Epithelial cell of proximal tubule (primary cell): ENCODE measurements around the gene PLXNA4. TPM values are rescaled to one million over a fixed set of nuclear protein-coding genes. Genes with fewer than 3 reads are reported as not detected.

Source experiments
- DNase-seq: peaks from one replicate; pipeline ENCODE4 v3.0.0-alpha.2; 2011; ENCODE audit warnings: low read depth
- H3K4me3 ChIP-seq: 2 replicates; pipeline ENCODE4 v1.5.1; 2011; ENCODE audit warnings: low read depth, mild to moderate bottlenecking, low read length
- total RNA-seq: library from RNA; depleted of rRNA; stranded (reverse); fragments of >200 nt; gene quantifications from 2 replicates; pipeline ENCODE4 v1.2.3, GENCODE V29; 2015
- TF ChIP-seq, protein P1 (sequence below): conservative IDR thresholded peaks from 2 replicates; pipeline ENCODE4 v1.5.1; 2012; ENCODE audit warnings: low read depth, mild to moderate bottlenecking, low read length

PLXNA4 gene
- total RNA-seq, 1 donor from 2014 or later: not detected

DNA sequence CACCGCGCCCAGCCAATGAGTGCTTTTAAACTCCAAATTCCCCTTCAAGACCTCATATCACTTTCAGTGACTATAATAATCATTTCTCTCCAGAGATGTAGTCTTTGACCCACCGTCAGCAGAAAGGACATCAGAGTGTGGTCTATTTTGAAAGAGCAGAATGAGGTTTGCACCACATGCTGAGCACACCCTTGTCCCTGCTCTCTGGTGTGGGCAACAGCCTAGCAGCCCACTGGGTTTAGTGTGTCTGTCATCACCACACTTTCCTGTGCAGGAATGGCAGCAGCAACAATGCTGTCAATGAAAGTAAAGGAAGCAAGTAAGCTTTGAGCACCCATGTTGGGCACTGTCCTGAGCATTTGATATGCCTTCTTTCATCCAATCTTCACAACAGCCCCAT lies 122.4 kb downstream of the PLXNA4 start:
- DNase-seq: no peak
- TF ChIP-seq, protein P1, sequence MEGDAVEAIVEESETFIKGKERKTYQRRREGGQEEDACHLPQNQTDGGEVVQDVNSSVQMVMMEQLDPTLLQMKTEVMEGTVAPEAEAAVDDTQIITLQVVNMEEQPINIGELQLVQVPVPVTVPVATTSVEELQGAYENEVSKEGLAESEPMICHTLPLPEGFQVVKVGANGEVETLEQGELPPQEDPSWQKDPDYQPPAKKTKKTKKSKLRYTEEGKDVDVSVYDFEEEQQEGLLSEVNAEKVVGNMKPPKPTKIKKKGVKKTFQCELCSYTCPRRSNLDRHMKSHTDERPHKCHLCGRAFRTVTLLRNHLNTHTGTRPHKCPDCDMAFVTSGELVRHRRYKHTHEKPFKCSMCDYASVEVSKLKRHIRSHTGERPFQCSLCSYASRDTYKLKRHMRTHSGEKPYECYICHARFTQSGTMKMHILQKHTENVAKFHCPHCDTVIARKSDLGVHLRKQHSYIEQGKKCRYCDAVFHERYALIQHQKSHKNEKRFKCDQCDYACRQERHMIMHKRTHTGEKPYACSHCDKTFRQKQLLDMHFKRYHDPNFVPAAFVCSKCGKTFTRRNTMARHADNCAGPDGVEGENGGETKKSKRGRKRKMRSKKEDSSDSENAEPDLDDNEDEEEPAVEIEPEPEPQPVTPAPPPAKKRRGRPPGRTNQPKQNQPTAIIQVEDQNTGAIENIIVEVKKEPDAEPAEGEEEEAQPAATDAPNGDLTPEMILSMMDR: no peak
- H3K4me3 ChIP-seq: no peak overlapping the region

DNA sequence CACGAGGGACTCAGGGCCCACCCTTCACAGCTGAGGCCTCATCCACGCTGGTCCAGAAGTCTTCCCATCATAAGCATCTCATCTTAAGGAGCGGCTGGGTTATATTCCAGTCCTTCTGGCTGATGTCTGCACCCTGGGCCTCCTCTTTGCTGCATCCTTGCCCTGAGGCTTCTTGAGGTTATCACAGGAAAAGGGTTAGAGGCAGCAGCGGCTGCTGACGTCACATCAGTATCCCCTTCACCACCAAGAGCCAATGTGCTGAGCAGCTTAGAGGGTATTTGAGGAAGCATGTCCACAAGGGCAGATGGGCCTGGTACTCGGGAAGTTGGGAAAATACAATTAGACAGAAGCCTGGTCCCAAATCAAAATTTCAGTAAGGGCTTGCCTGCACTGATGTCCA lies 125.1 kb downstream of the PLXNA4 start:
- TF ChIP-seq, protein P1: no peak
- no peak for DNase-seq
- no peak overlapping the region for H3K4me3 ChIP-seq

DNA sequence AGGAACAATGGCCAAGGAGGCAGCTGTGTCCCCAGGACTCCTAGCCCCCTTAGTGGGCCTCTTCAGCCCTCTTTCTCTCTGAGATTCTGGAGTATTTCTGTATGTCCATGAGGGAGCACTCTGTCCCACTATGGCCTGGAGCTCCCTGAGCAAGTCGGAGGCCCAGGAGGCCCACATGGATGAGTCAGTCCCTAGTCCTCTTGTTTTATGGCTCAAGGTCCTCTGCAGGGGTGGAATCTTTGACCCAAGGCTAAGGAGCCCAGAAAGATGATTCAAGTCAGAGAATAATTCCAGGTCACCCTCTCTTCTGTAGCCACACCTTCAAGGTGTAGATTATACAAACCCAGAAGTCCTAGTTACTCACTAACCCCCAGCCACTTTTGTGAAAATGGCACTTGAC lies 125.6 kb downstream of the PLXNA4 start:
- H3K4me3 ChIP-seq: no peak overlapping the region
- TF ChIP-seq, protein P1: no peak
- no peak for DNase-seq

DNA sequence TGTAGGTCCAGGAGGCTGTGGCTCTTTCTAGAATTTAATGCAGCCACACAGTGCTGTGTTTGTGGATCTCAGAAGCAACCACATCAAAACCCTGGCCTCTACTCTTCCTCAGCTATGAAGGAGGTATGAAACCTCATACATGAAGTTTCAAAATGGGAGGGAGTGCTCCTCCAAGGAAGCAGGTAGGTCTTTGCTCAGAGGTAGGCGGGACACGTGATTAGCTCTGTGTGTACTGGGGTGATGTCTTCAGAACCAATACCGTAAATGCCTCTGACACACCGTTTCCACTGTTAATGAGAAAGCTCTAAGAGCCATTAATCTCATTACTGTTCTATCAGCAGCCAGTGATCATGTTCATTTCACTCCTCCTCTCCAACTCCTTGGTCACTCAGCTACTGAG lies 126.1 kb downstream of the PLXNA4 start:
- no peak overlapping the region for H3K4me3 ChIP-seq
- TF ChIP-seq, protein P1: no peak
- DNase-seq: no peak

DNA sequence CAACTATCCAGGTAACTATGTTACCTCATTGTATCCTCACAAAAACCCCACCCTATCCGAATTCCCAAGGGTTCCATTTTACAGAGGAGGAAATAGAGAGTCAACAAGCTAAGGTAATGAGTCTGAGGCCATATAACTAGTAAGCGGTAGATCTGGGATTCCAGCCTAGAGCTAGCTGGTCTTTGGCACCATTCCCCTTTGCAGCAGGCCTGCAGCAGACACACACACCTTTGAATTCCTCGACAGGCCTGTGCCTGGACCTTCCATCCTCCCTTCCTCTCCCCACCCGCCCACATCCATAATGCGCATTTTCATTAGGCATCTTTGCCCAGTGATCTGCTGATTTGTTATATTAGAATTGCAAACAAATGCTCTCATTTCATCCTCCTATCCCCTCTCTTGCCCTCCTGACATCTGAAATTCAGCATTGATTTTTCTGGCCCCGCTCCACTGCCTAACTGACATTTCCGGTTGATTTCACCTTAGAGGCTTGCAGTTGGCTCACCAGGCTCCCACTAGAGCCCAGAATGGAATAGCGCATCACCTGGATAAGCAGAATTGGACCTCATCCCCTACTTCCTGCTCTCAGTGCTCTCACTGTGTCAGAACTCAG lies 129.5 kb downstream of the PLXNA4 start:
- TF ChIP-seq, protein P1: no peak
- no peak for DNase-seq
- no peak overlapping the region for H3K4me3 ChIP-seq

DNA sequence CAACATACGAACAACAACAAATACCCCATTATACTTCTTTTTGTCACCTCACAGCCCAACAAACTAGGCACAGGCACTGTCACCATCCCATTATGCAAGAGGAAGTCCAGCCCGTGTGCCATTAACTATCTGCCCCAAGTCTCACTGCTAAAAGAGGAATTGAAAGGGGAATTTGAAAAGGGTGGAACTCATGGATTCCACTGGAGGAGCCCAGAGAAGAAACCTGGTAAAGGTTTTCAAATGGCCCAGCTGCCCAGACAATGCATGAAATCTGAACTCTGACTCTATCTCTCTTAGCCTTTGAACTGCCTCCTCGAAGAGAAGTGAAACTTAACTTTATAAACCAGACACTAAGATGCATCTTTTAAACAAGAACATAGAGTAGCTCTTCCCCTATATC lies 130.0 kb downstream of the PLXNA4 start:
- DNase-seq: no peak
- TF ChIP-seq, protein P1: no peak
- H3K4me3 ChIP-seq: no peak overlapping the region

DNA sequence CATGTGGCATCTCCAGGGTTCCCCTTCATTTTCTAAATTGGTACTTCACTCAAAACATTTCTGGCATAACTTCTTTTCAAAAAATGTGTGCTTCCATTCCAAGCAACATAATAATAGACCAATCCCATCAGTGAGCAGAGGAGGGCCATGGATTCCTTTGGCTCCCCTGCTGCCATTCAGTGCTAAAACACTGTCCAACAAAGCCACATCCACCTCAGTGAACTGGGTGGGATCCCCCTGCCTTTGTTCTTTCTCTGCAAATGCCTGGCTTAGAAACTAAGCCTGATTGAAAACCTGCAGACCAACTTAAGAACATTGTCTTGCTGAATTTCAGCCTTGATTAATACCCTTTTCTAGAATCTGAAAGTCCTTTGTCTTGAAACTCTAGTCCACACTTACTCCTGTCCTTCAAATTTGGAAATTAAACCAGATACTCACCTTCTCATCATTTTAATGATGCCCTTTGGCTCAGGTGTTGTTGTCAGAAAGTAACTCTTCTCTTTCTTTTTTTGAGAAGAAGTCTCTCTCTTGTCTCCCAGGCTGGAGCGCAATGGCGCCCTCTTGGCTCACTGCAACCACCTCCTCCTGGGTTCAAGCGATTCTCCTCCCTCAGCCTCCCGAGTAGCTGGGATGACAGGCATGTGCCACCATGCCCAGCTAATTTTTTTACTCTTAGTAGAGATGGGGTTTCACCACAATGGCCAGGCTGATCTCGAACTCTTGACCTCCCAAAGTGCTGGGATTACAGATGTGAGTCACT lies 132.3 kb downstream of the PLXNA4 start:
- no peak for DNase-seq
- TF ChIP-seq, protein P1: peak; percentile 7
- no peak overlapping the region for H3K4me3 ChIP-seq
